Keratinocyte (primary cell): ENCODE measurements around the gene SLCO3A1. TPM values are rescaled to one million over a fixed set of nuclear protein-coding genes. Genes with fewer than 3 reads are reported as not detected.

ENCODE experiments used
- DNase-seq: peaks from one replicate; pipeline ENCODE4 v3.0.0-alpha.2; 2011; ENCODE audit warnings: low read depth, missing footprints, low spot score
- FAIRE-seq: peaks from 2 replicates; lab custom pipeline; 2011; peaks lifted over from hg19 to GRCh38; lab: Jason Lieb, UNC
- H2AFZ ChIP-seq: 2 replicates; pipeline ENCODE4 v1.6.0; 2012; ENCODE audit warnings: low read length, control low read depth, inconsistent platforms; ENCODE audit not compliant: control insufficient read depth
- H3K27ac ChIP-seq: 2 replicates; pipeline ENCODE4 v1.5.1; 2011; ENCODE audit warnings: low read length; ENCODE audit not compliant: control insufficient read depth, insufficient read depth
- H3K27me3 ChIP-seq: 3 replicates; pipeline ENCODE4 v1.6.0; 2011; ENCODE audit warnings: low read length; ENCODE audit not compliant: control insufficient read depth, insufficient read depth; ENCODE audit errors: extremely low read depth
- H3K36me3 ChIP-seq, 2 experiments: 2 replicates in 1 of 2; 3 replicates in 1 of 2; pipeline ENCODE4 v1.5.1; 2011; ENCODE audit warnings: low read length in 2 of 2, mild to moderate bottlenecking in 1 of 2; ENCODE audit not compliant: control insufficient read depth in 2 of 2, insufficient read depth in 2 of 2; ENCODE audit errors: extremely low read depth in 1 of 2
- H3K4me1 ChIP-seq: 3 replicates; pipeline ENCODE4 v1.5.1; 2011; ENCODE audit warnings: low read length; ENCODE audit not compliant: control insufficient read depth, insufficient read depth; ENCODE audit errors: extremely low read depth
- H3K4me2 ChIP-seq: 3 replicates; pipeline ENCODE4 v1.6.0; 2011; ENCODE audit warnings: low read depth, low read length; ENCODE audit not compliant: control insufficient read depth, insufficient read depth; ENCODE audit errors: extremely low read depth
- H3K4me3 ChIP-seq, 3 experiments: fragments of 200-600 bp in 1 of 3; sonication (generic) in 1 of 3; 2 replicates in 2 of 3; 3 replicates in 1 of 3; pipeline ENCODE4 v1.5.1; 2011 to 2016; ENCODE audit warnings: low read length in 3 of 3, mild to moderate bottlenecking in 3 of 3, control low read depth in 2 of 3, inconsistent platforms in 1 of 3, low read depth in 1 of 3, mixed read lengths in 1 of 3, mixed run types in 1 of 3, moderate library complexity in 1 of 3; ENCODE audit not compliant: control insufficient read depth in 2 of 3, insufficient read depth in 2 of 3; ENCODE audit errors: extremely low read depth in 1 of 3
- H3K79me2 ChIP-seq: 2 replicates; pipeline ENCODE4 v1.6.0; 2012; ENCODE audit warnings: low read length; ENCODE audit not compliant: control insufficient read depth, insufficient read depth
- H3K9ac ChIP-seq: 3 replicates; pipeline ENCODE4 v1.6.0; 2011; ENCODE audit warnings: low read length; ENCODE audit not compliant: control insufficient read depth, insufficient read depth; ENCODE audit errors: extremely low read depth
- H3K9me1 ChIP-seq: 3 replicates; pipeline ENCODE4 v1.6.0; 2011; ENCODE audit warnings: low read length; ENCODE audit not compliant: control insufficient read depth, insufficient read depth; ENCODE audit errors: extremely low read depth
- H3K9me3 ChIP-seq: 2 replicates; pipeline ENCODE4 v1.5.1; 2012; ENCODE audit warnings: low read depth, low read length; ENCODE audit not compliant: control insufficient read depth
- H4K20me1 ChIP-seq: 3 replicates; pipeline ENCODE4 v1.6.0; 2011; ENCODE audit warnings: low read length; ENCODE audit not compliant: control insufficient read depth, insufficient read depth; ENCODE audit errors: extremely low read depth
- CTCF ChIP-seq, 3 experiments: IDR thresholded peaks in 1 of 3; conservative IDR thresholded peaks in 1 of 3; optimal IDR thresholded peaks in 1 of 3; 2 replicates in 2 of 3; 3 replicates in 1 of 3; pipeline versions ENCODE3 to v1.5.1; 2011; ENCODE audit warnings: low read length in 3 of 3, mild to moderate bottlenecking in 3 of 3, moderate library complexity in 2 of 3, control low read depth in 1 of 3, inconsistent platforms in 1 of 3; ENCODE audit not compliant: insufficient read depth in 2 of 3; ENCODE audit errors: extremely low read depth in 1 of 3
- EZH2 ChIP-seq: IDR thresholded peaks from one replicate; pipeline ENCODE4 v1.6.1; 2012; ENCODE audit warnings: inconsistent platforms, mild to moderate bottlenecking, low read length, moderate library complexity
- dilution Hi-C: fragments of 300-500 bp; cut with MboI; formaldehyde crosslinking; loops from one replicate; pipeline ENCODE4 v1.7.0; 2020; ENCODE audit warnings: low sequenced_read_pairs; ENCODE audit not compliant: extremely low pct_ligation_motif_present
- polyA plus RNA-seq, 5 experiments: library from polyadenylated mRNA; depleted of rRNA in 3 of 5; stranded (reverse) in 3 of 5; stranded (forward) in 1 of 5; unstranded in 1 of 5; fragments of >200 nt; gene quantifications; 1 replicate in 1 of 5; 2 replicates in 3 of 5; 3 replicates in 1 of 5; pipeline versions ENCODE4 v1.2.1 to v1.2.3, GENCODE V29; 2011 to 2012; ENCODE audit warnings: missing spikeins in 2 of 5, low read depth in 1 of 5, low replicate concordance in 1 of 5

SLCO3A1 gene
- polyA plus RNA-seq, 1 donor (not counting 4 experiments of a cell fraction or from before 2014, with no cell fraction given) = 21.3 TPM

- Histone ChIP-seq H2AFZ (no peak overlapping the region), H3K36me3 (no peaks in the 10 kb centered on the region), H3K27me3 (no peaks in the 10 kb centered on the region), H3K4me1 (no peaks in the 10 kb centered on the region), H3K4me2 (no peak overlapping the region), H3K9me3 (no peaks in the 10 kb centered on the region), H3K9me1 (no peaks in the 10 kb centered on the region), H3K79me2 (peaks cover 38% of the 10 kb centered on the region), H4K20me1 (no peaks in the 10 kb centered on the region), H3K4me3 (no peak overlapping the region), H3K27ac (no peak overlapping the region), H3K9ac (no peak overlapping the region)
- dilution Hi-C loops = no loop called here
- no peak for TF ChIP-seq EZH2
- TF ChIP-seq CTCF (optimal IDR thresholded peaks at IDR 0.05 in 1 of 3, IDR thresholded peaks at IDR 0.05 in 1 of 3, conservative IDR thresholded peaks at IDR 0.05 in 1 of 3; ENCODE audit: extremely low read depth in 1 of 3, insufficient read depth in 2 of 3, low read length in 3 of 3) = no peak
- FAIRE-seq (peak; percentile 48), DNase-seq (no peak)
Observed at GRCh38 chr15:91981821-91982800, 128.6 kb downstream of the SLCO3A1 start.

GRCh38 chr15:91983729-91984340 lies 130.3 kb downstream of the SLCO3A1 start:
- no peaks in the 10 kb centered on the region for H3K9me3 ChIP-seq
- no peak overlapping the region for H2AFZ ChIP-seq
- H4K20me1 ChIP-seq = no peaks in the 10 kb centered on the region
- no peaks in the 10 kb centered on the region for H3K9me1 ChIP-seq
- H3K4me1 ChIP-seq = no peaks in the 10 kb centered on the region
- H3K27ac ChIP-seq = no peak overlapping the region
- DNase-seq (no peak), FAIRE-seq (no peak)
- H3K9ac ChIP-seq = no peak overlapping the region
- H3K4me2 ChIP-seq = no peak overlapping the region
- no peaks in the 10 kb centered on the region for H3K36me3 ChIP-seq
- H3K4me3 ChIP-seq = no peak overlapping the region
- no peaks in the 10 kb centered on the region for H3K27me3 ChIP-seq
- no peak for TF ChIP-seq EZH2
- peaks cover 36% of the 10 kb centered on the region for H3K79me2 ChIP-seq
- dilution Hi-C loops = no loop called here
